Measurements from ENCODE around the gene UGGT1.

- no peak for TF ChIP-seq CTCF (IDR thresholded peaks at IDR 0.05)
- TF ChIP-seq POLR2A (IDR thresholded peaks at IDR 0.05) = no peak
These were observed 86.3 kb downstream of the UGGT1 start for GRCh38 chr2:128177315-128177714.

Data from testis (tissue), 2 donors.